ENCODE results near the gene LAMA3.

DNA sequence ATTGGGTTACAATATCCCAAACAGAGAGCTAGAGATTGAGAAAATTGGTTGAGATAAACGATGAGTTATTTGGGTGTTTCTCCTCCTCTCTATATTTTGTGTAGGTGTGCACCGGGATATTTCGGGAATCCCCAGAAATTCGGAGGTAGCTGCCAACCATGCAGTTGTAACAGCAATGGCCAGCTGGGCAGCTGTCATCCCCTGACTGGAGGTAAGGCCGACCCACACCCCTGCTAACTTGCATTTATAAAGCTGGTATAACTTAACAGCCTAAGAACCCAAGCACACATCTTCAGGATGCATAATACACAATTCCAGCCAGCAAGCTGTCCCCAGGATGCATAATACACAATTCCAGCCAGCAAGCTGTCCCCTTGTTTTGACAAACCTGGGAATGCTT lies 200.7 kb downstream of the LAMA3 start:
- TF ChIP-seq, protein P1, sequence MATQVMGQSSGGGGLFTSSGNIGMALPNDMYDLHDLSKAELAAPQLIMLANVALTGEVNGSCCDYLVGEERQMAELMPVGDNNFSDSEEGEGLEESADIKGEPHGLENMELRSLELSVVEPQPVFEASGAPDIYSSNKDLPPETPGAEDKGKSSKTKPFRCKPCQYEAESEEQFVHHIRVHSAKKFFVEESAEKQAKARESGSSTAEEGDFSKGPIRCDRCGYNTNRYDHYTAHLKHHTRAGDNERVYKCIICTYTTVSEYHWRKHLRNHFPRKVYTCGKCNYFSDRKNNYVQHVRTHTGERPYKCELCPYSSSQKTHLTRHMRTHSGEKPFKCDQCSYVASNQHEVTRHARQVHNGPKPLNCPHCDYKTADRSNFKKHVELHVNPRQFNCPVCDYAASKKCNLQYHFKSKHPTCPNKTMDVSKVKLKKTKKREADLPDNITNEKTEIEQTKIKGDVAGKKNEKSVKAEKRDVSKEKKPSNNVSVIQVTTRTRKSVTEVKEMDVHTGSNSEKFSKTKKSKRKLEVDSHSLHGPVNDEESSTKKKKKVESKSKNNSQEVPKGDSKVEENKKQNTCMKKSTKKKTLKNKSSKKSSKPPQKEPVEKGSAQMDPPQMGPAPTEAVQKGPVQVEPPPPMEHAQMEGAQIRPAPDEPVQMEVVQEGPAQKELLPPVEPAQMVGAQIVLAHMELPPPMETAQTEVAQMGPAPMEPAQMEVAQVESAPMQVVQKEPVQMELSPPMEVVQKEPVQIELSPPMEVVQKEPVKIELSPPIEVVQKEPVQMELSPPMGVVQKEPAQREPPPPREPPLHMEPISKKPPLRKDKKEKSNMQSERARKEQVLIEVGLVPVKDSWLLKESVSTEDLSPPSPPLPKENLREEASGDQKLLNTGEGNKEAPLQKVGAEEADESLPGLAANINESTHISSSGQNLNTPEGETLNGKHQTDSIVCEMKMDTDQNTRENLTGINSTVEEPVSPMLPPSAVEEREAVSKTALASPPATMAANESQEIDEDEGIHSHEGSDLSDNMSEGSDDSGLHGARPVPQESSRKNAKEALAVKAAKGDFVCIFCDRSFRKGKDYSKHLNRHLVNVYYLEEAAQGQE (IDR thresholded peaks at IDR 0.05; ENCODE audit: low read depth, low read length) = no peak
- TF ChIP-seq POLR2AphosphoS5 (IDR thresholded peaks at IDR 0.05; ENCODE audit: low read length) (no peak), CHD4 (IDR thresholded peaks at IDR 0.05) (no peak)

All from GM12878 (cell line).